Right ventricle myocardium inferior (tissue), 1 donor: ENCODE data around the gene PLA2G4E. TPM values are rescaled to one million over a fixed set of nuclear protein-coding genes. Genes with fewer than 3 reads are reported as not detected.

Source experiments
- ATAC-seq: fragments of 200-7000 bp; cut with Tn5 transposase; one replicate; pipeline ENCODE4 v1.9.1; 2020; ENCODE audit warnings: mild to moderate bottlenecking, moderate library complexity
- DNase-seq: peaks from one replicate; pipeline ENCODE4 v3.0.0; 2021; ENCODE audit errors: missing footprints
- intact Hi-C: fragments of 100-400 bp; cut with DNase I; formaldehyde crosslinking; loops from one replicate; pipeline ENCODE4 v1.11.0; 2022
- total RNA-seq: library from RNA; stranded (reverse); fragmentation: NEBNext Ultra II Directional; extraction: Animal tissue kit (Norgen Biotek cat#: 25700); gene quantifications from one replicate; pipeline ENCODE4 v1.2.1, GENCODE V29; 2021
- donor health status: DM: no; HTN: yes; CAD: no; lungs with severe emphysema.

The PLA2G4E gene
- total RNA-seq, 1 donor from 2014 or later = 0.05 TPM

DNA sequence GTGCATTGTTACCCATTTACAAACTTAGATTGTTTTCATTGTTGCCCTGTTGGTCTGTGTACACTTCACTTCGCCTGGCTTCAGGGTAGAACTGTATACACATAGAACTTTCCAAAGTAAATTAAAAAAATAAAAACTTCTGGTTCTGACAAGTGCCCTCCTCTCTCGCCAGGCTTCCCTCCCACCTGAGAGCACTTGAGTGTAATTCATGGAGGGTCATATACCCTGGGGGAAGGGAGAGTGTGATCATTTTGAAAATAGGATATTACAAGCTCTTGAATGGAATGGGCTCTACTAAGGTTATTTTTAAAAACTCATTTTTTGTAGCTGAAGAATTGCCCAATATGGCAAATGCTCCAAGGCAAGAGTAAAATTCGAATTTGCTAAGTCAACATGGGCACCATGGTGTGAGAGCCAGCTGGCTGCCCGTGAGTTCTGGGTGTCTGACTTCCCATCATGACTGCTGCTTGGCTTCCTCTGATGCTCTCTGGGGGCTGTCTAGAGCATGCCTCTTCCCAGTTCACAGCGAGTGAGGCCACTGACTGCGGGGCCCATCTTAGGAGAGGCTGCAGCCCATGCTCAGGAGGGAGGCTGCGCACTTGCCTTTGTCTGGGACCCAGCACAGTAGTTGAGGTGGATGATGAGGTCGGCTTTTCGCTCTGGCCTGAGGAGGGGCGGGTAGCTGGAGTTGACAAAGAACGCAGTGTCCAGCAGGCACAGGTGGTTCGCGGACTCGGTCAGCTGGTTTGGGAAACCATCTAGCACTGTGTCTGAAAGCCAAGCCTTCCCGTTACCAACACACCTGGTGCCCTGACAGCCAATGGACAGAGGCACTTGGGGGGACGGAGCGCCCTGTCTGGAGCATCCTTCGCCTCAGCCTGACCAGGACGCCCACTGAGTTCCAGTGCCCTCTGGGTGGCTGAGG lies 35.3 kb downstream of the PLA2G4E start:
- DNase-seq = no peak
- ATAC-seq = no peak
- intact Hi-C loops = no loop called here

DNA sequence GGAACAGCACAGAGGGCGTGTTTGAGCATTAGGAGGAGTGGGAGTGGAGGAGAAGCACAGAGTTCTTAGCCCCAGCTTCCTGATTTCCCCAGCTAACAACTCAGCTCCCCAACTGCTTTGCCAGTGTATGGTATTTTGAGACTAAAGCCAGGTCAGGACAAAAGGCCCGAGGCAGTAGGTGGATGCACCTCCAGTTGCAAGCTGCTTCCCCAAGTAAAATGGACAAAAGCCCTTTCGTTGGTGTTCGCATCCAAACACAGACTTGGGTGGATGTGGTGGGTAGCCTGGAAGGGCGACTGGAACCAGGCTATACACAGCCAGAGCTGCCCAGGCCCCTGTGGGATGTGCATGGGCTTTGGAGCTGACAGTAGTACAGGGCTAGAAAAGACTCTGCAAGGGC lies 36.2 kb downstream of the PLA2G4E start:
- ATAC-seq (no peak), DNase-seq (no peak)
- intact Hi-C loops = no loop called here

DNA sequence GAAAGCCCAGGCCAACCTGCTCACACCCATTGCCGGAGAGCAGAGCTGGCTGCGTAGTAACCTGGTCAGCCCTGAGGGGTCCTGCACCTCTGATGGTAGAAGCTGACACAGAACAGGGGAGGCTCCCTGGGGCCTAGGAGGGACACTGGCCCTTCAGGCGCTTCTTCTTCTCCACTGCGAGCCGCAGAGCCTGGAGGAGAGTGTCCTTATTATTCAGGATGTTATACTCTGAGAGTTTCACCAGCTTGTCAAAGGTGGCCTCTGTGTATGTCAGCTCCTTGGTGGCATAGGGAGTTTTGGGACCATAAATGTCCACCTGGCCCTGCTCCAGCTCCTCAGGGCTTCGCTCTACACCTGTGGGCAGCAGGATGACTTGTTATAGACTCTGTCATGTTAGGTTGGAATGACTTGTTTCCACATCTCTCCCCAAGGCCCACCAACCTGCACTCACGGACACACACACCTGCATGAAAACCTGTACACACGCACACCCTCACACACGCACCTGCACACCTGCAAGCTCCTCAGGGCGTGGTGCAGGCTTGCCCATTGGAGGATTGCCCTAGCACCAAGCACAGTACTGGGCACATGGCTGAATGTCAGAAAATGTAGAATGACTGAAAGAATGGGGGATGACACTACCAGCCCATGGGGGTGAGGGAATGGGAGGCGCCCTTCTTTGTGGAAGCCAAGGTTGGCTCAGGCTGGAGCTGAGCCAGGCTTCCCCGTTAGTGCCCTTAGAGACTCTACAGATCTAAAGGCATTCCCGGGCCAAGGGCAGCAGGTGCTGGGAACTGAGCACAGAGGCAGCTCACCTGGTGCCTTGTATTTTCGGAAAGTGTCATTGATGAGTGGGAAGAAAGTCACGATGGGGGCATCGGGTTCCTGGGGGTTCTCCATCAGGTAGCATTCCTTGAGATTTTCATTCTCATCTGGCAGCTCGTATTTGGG lies 36.9 kb downstream of the PLA2G4E start:
- no peak for DNase-seq
- intact Hi-C loops = no loop called here
- ATAC-seq = no peak

DNA sequence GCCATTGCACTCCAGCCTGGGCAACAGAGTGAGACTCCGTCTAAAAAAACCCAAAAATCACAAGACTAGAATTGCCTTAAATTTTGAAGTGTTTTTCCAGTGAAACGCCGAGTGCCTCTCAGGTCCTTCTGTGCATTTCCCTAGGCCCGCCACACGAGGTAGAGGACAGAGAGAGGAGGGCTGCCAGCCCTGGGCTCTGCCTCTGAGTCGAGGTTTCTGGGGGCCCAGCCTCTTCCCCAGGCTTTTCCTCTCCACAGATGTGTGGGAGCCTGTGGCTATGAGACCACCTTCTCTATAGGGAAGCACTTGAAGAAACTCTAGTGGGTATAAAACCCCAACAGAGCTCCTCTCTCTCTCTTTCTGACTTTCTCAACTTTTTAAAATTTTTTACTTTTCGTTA lies 37.6 kb downstream of the PLA2G4E start:
- no peak for DNase-seq
- intact Hi-C loops = no loop called here

DNA sequence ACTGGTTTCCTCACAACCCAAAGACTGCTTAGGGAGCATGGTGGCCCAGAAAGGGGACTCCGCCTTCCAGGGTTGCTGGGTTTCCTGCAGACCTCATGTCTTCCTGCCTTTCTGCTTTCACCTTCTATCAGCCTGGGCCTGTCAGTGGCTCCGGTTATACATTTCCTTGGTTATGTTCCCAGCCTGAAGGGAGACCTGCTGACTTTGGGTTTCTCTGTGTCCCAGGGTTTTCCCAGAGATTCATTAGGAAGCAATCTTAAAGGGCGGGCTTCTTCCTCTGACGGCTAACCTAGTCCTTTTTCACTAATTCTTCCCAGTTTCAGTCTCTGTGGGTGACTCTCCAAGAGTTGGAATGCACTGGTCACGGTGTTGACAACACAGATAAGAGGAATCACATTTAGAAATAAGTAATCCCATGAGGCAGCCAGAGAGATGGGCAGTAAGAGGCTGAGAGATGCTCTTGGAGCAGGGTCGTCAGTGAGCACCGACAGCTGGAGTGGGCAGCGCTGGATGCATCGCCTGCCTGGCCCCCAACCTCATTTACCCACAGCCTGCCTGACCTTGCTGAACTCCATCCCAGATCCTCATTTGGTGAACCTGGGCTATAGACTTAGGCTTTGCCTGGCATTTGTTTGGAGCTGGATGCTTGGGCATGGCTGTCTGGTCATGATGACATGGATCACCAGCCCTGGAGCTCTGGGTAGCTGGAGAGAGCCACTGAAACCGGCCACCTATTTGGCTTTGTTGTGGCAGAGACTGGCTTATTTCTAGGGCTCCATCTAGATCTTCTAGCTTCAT lies 38.5 kb downstream of the PLA2G4E start:
- intact Hi-C loops = no loop called here
- no peak for ATAC-seq
- no peak for DNase-seq

More for the DNA sequence above, 37.6 kb downstream of the PLA2G4E start:
- ATAC-seq = no peak

DNA sequence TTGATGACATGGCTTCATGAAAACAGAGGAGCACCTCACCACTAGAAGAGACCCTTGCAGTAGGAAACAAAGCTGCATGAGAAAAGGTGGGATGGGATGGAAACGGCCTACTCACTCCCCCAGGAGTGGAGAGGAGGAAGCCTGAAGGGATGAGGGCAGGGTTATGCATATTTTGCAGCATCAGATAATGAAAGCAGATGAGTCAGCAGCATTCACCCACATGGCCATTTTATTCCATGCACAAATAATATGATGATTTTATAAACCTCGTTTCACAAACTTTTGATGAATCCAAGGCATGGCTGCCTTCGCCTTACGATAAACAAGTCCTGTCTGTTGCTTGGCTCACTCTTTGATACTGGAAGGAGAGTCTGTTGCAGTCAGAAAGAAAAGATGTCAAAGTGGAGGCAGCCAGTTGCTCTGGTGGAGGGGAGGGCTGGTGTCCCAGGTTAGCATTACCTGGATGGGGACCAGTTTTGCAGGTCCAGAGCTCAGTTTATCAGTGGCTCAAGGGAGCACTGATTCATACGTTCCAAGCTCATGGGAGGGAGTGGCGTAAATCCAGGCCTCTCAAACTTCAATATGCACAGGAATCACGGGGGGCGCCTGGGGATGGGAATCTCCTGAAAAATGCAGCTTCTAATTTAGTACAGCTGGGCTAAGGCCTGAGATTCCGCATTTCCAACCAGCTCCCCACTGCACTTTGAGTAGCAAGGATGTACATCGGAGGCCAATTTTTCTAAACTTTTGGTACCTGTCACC lies 39.3 kb downstream of the PLA2G4E start:
- DNase-seq (no peak), ATAC-seq (no peak)
- intact Hi-C loops = no loop called here

DNA sequence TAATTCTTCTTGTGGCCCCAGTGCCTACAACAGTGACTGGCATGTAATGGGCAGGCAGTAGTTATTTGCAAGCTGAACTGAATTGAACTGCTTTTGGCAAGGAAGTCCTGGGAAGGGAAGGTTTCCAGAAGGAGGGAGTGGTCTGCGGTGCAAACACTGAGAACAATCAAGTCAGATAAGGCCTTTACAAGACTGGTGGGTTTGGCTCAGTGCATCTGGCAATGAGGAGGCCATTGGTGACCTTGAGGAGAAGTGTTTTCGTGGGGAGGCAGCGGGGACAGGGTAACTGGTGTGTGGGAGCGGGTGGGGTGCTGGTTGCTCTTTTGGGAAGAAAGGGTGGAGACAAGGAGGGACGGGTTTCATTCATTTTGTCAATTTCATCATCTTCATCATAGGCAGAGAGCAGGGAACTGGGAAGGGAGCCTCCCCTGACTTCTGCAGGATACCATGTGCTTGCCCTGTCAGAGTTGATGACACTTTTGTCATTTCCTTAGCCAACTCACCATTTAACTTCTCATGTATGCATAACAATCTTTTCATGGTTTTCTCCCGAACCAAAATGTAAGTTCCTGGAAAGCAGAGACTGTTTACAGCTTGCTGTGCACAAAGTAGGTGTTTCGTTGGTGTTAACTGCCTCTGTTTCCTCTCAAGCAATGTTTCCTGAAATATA lies 40.1 kb downstream of the PLA2G4E start:
- DNase-seq (no peak), ATAC-seq (no peak)
- intact Hi-C loops = no loop called here

DNA sequence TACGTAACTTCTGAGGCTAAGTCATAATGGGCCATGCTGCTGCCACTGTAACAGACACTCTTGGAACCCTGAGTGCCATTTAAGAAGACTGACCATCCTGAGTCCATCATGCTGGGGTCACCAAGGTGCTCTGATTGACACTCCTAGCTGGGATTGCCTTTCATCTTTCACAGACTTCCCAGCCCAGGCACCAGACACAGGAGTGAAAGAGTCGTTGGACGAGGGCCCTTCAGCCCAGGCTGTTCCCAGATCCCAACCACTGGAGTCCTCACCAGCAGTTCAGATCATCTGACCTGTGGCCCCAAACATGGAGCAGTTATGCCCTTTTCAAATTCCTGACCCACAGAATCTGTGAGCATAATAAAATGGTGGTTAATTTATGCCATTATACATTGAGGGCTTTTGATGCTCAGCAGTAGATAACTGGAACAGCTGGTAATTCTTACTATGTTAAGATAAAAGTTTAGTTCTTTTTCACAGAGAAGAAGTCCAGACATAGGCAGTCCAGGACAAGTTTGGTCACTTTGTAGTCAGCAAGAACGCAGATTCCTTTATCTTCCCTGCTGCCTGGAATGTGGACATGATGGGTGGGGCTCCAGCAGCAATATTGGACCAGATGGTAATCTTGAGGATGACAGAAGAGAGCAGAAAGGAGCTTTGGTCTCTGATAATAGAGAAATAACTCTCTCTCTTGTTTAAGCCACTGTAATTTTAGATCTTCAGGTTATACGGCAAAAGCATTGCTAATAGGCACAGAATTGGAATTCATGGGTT lies 41.2 kb downstream of the PLA2G4E start:
- ATAC-seq (no peak), DNase-seq (no peak)
- intact Hi-C loops = no loop called here

DNA sequence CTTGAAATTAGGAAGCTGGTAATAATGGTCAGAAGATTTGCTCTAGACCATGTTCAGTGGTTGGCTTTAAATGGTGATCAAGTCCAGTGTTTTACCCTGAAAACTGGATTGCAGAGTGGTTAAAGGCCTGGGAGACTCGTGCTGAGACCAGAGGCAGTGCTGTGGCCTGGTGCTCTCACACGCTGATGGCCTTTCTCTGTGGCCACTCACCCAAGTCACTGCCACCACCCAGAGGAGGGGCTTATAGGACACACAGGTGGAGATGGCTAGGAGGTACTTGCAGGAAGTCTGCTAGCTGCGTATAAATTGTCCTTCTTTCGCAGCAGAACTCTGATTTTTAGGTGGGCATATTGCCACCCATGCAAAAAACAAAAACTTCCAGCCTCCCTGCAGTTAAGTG lies 42.3 kb downstream of the PLA2G4E start:
- ATAC-seq (no peak), DNase-seq (no peak)
- intact Hi-C loops = no loop called here

DNA sequence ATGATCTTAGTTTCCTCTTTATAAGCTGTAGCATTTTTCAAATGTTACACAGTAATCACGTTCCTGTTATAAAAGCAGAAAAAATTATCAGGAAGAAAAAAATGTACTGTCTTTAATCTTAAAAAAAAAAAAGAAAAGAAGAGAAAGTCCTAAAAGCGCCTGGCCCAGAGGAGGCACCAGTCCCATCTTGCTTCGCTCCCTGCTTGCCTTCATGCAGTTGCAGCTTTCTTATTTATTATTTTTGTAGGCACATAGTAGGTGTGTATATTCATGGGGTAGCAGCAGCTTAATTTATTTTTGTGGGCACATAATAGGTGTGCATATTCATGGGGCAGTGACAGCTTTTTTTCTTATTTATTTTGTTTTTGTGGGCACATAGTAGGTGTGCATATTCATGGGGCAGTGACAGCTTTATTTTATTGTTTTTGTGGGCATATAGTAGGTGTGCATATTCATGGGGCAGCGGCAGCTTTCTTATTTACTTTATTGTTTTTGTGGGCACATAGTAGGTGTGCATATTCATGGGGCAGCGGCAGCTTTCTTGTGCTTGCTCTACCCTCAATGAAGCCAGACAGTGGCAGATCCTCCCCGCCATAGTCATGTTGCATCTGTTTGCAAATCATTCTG lies 43.0 kb downstream of the PLA2G4E start:
- DNase-seq (no peak), ATAC-seq (no peak)
- intact Hi-C loops = no loop called here

DNA sequence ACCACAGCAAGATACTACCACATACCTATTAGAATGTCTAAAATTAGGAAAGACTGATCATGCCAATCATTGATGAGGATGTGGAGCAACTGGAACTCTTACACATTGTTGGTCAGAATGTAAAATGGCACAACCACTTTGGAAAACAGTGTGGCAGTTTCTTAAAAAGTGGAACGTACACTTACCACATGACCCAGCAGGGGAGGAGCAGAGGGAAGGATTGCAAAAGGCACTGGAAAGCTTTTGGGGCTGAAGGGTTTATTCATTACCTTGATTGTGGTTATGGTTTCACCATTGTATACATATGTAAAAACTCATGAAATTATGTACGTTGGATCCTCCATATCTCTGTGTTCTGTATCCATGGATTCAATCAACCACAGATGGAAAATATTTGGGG lies 45.2 kb downstream of the PLA2G4E start:
- ATAC-seq = no peak
- no peak for DNase-seq
- intact Hi-C loops = no loop called here

DNA sequence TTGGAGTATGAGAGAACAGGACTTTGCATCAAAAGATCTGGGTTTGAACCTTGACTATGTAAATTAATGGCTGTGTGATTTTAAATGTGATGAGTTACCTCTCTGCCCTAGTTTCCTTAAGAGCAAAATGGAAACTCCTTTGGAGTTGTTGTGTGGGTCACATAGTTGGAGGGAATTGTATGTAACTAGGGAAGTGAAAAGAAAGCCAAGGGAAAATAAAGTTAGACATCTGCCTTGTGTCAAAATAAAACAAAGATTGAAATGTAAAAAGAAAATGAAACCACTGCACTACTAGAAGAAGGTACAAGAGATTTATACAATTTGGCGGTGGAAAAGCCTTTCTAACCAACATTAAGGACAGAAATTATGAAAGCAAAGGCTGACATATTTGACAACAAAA lies 46.8 kb downstream of the PLA2G4E start:
- intact Hi-C loops = loop anchor here (5.0 kb wide), 2 partner anchors 147 to 202 kb away; partner anchors contain the start of genes JMJD7 and MAPKBP1
- no peak for ATAC-seq
- no peak for DNase-seq

DNA sequence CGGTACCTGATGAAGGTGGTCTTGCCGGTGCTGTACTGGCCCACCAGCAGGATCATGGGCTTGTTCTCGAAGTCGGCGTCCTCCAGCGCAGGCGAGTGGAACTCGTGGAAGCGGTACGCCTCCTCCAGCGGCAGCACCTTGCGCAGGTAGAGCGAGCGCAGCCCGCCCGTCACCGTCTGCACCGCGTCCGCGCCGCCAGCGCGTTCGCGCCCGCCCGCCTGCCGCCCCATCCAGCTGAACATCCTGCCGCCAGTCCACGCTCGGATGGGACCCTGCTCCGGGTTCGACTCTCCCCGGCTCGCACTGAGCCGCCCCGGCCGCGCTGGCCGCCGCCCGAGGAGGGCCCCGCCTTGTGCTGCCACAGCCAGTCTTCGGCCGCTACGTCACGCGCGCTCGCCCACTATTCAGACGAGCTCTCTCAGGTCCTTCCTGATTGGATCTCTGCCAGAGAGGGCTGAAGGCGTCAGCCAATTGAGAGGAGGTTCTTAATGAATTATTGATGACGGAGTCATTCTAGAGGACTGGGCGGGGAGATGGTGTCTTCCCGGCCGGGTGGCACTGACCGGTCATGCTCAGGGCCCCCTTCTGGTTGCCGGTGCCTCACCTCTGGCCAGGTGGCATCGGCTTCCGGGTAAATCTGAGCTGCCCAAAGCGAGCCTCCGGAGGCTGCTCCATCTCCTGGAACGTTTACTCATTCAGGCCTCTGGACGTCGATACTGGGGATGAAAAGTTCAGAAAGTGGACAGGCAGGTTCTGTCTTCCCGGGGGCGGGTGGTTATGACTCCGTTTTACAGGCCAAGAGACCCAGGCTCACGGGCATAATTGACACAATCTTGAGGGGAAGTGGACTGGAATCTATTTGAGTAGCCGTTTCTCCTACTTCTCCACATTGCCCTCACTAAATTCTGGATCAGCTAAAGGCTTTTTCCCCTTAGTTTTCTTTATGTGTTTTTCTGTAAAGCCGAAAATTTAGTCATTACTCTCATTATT lies 48.3 kb downstream of the PLA2G4E start, which contains the start of gene EHD4:
TSS of gene EHD4 (minus strand) at position 305 of the 990 bp plus-strand sequence. CDS start at position 242, 63 bp downstream.
- intact Hi-C loops = loop anchor here (5.0 kb wide), 2 partner anchors 145 to 200 kb away; partner anchors contain the start of genes JMJD7 and MAPKBP1

DNA sequence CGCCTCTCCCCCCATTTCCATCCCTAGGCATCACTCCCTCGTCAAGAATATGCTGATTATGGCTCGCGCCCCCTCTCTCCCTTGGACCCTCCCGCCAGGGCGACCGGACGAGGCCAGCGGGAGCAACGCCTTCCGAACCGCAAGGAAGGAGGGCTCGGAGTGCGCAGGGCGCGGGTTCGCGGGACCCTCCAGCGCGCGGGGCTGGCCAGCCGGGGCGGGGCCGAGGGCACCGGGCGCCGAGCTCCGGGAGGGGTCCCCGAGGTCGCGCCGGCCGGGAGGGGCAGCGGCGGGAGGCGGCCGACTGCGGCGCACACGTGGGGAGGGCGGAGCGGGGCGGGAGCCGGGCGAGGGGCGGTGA lies 49.0 kb downstream of the PLA2G4E start:
- peak; percentile 27 for ATAC-seq
- intact Hi-C loops = loop anchor here (5.0 kb wide), 2 partner anchors 145 to 200 kb away; partner anchors contain the start of genes JMJD7 and MAPKBP1
- no peak for DNase-seq

More for the DNA sequence above, 48.3 kb downstream of the PLA2G4E start, which contains the start of gene EHD4:
- peak; percentile 100 for DNase-seq
- peak; percentile 96 for ATAC-seq
